Measurements from ENCODE around the gene NFKB1. TPM values are rescaled to one million over a fixed set of nuclear protein-coding genes. Genes with fewer than 3 reads are reported as not detected.

Gene NFKB1
- polyA plus RNA-seq, 2 of the 4 experiments (the other 2 are of a cell fraction) = 15.2 to 18.3 TPM

DNA sequence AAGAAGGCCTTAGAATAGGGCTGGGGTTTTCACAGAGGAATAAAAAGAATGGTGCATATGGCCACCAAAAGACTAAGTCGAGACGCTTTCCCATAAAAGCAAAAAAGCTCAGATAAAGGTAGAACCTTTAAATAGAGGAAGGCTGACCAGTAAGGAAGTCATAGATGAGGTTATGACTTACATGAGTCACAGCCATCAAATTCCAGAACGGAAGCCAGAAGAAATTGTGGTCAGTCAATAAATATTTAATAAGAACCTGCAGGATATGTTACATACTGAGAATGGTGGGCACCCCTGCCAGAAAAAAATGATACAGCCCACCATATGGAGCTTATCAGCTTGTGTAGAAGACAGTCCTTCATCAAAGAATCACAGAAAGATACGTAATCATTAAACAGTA lies 139.5 kb downstream of the NFKB1 start:
- H3K27ac ChIP-seq = no peak overlapping the region
- 0 out of 3 replicates have a peak, but pooled peaks cover 2% of the 10 kb centered on the region for H3K4me1 ChIP-seq
- TF ChIP-seq CHD4 (IDR thresholded peaks at IDR 0.05; ENCODE audit: borderline replicate concordance) (no peak), RARB (CRISPR knock-in tag; IDR thresholded peaks at IDR 0.05) (no peak), RAD21 (conservative IDR thresholded peaks at IDR 0.05 in 1 of 2, IDR thresholded peaks at IDR 0.05 in 1 of 2) (no peak), EP300 (IDR thresholded peaks at IDR 0.05) (no peak), RNF2 (IDR thresholded peaks at IDR 0.05; ENCODE audit: borderline replicate concordance, low read depth) (no peak), TFCP2L1 (CRISPR knock-in tag; IDR thresholded peaks at IDR 0.05) (no peak), POLR2A (IDR thresholded peaks at IDR 0.05; ENCODE audit: low read length) (no peak), ESRRA (IDR thresholded peaks at IDR 0.05; ENCODE audit: borderline replicate concordance, low read length) (no peak), HOXB5 (CRISPR knock-in tag; IDR thresholded peaks at IDR 0.05) (no peak), BHLHE40 (IDR thresholded peaks at IDR 0.05; ENCODE audit: low read depth, low read length) (no peak), JUNB (IDR thresholded peaks at IDR 0.05) (no peak), TP53 (CRISPR knock-in tag; IDR thresholded peaks at IDR 0.05) (no peak), ZSCAN20 (CRISPR knock-in tag; IDR thresholded peaks at IDR 0.05) (no peak), E2F6 (IDR thresholded peaks at IDR 0.05; ENCODE audit: borderline replicate concordance, low read depth) (no peak), HOXB13 (CRISPR knock-in tag; IDR thresholded peaks at IDR 0.05; ENCODE audit: low read depth) (no peak), MAZ (IDR thresholded peaks at IDR 0.05; ENCODE audit: borderline replicate concordance, low read depth, low read length) (no peak)
- TF ChIP-seq, protein P1, sequence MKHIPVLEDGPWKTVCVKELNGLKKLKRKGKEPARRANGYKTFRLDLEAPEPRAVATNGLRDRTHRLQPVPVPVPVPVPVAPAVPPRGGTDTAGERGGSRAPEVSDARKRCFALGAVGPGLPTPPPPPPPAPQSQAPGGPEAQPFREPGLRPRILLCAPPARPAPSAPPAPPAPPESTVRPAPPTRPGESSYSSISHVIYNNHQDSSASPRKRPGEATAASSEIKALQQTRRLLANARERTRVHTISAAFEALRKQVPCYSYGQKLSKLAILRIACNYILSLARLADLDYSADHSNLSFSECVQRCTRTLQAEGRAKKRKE (CRISPR knock-in tag; IDR thresholded peaks at IDR 0.05; ENCODE audit: low read depth) = no peak
- TF ChIP-seq, protein P2, sequence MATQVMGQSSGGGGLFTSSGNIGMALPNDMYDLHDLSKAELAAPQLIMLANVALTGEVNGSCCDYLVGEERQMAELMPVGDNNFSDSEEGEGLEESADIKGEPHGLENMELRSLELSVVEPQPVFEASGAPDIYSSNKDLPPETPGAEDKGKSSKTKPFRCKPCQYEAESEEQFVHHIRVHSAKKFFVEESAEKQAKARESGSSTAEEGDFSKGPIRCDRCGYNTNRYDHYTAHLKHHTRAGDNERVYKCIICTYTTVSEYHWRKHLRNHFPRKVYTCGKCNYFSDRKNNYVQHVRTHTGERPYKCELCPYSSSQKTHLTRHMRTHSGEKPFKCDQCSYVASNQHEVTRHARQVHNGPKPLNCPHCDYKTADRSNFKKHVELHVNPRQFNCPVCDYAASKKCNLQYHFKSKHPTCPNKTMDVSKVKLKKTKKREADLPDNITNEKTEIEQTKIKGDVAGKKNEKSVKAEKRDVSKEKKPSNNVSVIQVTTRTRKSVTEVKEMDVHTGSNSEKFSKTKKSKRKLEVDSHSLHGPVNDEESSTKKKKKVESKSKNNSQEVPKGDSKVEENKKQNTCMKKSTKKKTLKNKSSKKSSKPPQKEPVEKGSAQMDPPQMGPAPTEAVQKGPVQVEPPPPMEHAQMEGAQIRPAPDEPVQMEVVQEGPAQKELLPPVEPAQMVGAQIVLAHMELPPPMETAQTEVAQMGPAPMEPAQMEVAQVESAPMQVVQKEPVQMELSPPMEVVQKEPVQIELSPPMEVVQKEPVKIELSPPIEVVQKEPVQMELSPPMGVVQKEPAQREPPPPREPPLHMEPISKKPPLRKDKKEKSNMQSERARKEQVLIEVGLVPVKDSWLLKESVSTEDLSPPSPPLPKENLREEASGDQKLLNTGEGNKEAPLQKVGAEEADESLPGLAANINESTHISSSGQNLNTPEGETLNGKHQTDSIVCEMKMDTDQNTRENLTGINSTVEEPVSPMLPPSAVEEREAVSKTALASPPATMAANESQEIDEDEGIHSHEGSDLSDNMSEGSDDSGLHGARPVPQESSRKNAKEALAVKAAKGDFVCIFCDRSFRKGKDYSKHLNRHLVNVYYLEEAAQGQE (IDR thresholded peaks at IDR 0.05) = no peak
- TF ChIP-seq, protein P3, sequence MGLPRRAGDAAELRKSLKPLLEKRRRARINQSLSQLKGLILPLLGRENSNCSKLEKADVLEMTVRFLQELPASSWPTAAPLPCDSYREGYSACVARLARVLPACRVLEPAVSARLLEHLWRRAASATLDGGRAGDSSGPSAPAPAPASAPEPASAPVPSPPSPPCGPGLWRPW (IDR thresholded peaks at IDR 0.05) = no peak
- no peak overlapping the region for H3K4me2 ChIP-seq
- no peak for FAIRE-seq
- 69% methylated on average over 4 of the region's 4 CpGs for WGBS (ENCODE audit: missing lambda C conversion rate)
- H3K4me3 ChIP-seq = no peak overlapping the region
- no peak for DNase-seq (ENCODE audit: low read depth in 1 of 2, low spot score in 1 of 2)
- ChIA-PET CTCF (interaction anchor here (1.5 kb wide), 1 partner anchor 20 kb away, joined by 6 read pairs; no protein-coding TSS in a partner anchor), POLR2A (no interaction called here)
- no peaks in the 10 kb centered on the region for H3K9me3 ChIP-seq
- ATAC-seq = no peak

DNA sequence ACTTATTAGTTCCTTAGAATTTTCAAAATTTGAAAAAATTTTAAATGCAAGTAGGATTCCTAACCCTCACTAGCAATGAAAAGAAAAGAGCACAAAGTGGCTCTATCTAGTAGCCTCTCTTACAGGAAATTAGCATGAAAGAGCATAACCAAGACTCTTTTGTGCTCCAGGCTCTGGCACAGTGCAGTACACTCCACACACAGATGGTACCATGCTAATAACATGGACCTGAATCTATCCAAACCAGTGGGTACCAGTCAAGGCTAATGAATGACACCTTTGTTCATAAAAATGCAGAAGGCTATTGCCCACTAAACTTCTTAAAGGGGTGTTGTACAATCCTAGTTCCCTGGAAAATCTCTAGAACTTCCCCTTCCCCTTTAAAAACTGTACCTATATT lies 140.6 kb downstream of the NFKB1 start:
- ATAC-seq (no peak), FAIRE-seq (no peak), DNase-seq (ENCODE audit: low read depth in 1 of 2, low spot score in 1 of 2) (no peak)
- Histone ChIP-seq H3K27ac (no peak overlapping the region), H3K4me2 (no peak overlapping the region), H3K9me3 (no peaks in the 10 kb centered on the region), H3K4me3 (no peak overlapping the region), H3K4me1 (0 out of 3 replicates have a peak, but pooled peaks cover 2% of the 10 kb centered on the region)
- ChIA-PET POLR2A (no interaction called here), CTCF (no interaction called here)
- TF ChIP-seq POLR2A (IDR thresholded peaks at IDR 0.05; ENCODE audit: low read length) (no peak), SMC3 (IDR thresholded peaks at IDR 0.05) (no peak), JUN (IDR thresholded peaks at IDR 0.05) (no peak), MAFK (IDR thresholded peaks at IDR 0.05; ENCODE audit: partially characterized antibody) (no peak), EHF (CRISPR knock-in tag; IDR thresholded peaks at IDR 0.05) (no peak), EP300 (IDR thresholded peaks at IDR 0.05) (no peak), JUNB (IDR thresholded peaks at IDR 0.05) (no peak), PHF8 (IDR thresholded peaks at IDR 0.05; ENCODE audit: borderline replicate concordance, low read depth) (no peak)
- TF ChIP-seq, protein P3 (IDR thresholded peaks at IDR 0.05) = no peak

Data from A549 (cell line).